GM18520 (cell line): ENCODE data around the gene CABLES2.

Source experiments
- ATAC-seq: cut with Tn5 transposase; IDR thresholded peaks from one replicate; pipeline ENCODE4 v1.9.1; 2021; ENCODE audit not compliant: unreplicated experiment

Gene CABLES2

GRCh38 chr20:62350629-62351422, 56.3 kb downstream of the CABLES2 start:
- no peak for ATAC-seq

GRCh38 chr20:62350098-62350628, 56.9 kb downstream of the CABLES2 start:
- ATAC-seq, result no peak

- no peak for ATAC-seq
These were observed 57.5 kb downstream of the CABLES2 start for GRCh38 chr20:62349556-62350097.

- ATAC-seq, result no peak
These were observed 58.5 kb downstream of the CABLES2 start for GRCh38 chr20:62348604-62349003.

GRCh38 chr20:62347445-62347844, 59.6 kb downstream of the CABLES2 start:
- ATAC-seq, result no peak

- no peak for ATAC-seq
These were observed 60.0 kb downstream of the CABLES2 start for GRCh38 chr20:62347151-62347404.

- no peak for ATAC-seq
These were observed 60.5 kb downstream of the CABLES2 start for GRCh38 chr20:62346398-62347150.

GRCh38 chr20:62345681-62346370, 61.3 kb downstream of the CABLES2 start:
- ATAC-seq, result no peak

GRCh38 chr20:62344782-62345181, 62.3 kb downstream of the CABLES2 start:
- no peak for ATAC-seq

- ATAC-seq, result no peak
These were observed 63.0 kb downstream of the CABLES2 start for GRCh38 chr20:62344092-62344491.

- no peak for ATAC-seq
These were observed 64.2 kb downstream of the CABLES2 start for GRCh38 chr20:62342910-62343309.

GRCh38 chr20:62339647-62340062, 67.4 kb downstream of the CABLES2 start:
- ATAC-seq, result no peak
